ENCODE measurements around the gene FERMT2. TPM values are rescaled to one million over a fixed set of nuclear protein-coding genes. Genes with fewer than 3 reads are reported as not detected.

Gene FERMT2
- total and polyA plus RNA-seq, 2 donors from 2014 or later = 46.2 to 78.2 TPM

DNA sequence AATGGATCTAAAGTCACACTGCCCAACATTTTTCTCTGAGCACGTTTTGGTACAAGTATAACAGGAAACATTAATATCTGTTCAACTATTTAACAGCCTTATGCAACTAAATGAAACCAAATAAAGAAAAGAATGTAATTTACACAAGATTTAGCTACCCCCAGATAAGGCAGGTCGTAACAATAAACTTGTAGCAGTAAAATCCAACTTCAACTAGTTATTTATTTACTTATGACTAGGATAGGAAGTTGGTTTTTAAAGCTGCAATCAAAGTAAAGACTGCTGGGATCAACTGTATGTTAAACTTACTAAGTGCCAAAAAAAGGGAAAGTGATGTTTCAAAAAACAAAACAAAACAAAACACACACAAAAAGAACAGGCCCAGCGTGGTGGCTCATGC is 30.9 kb downstream of the FERMT2 start:
- FAIRE-seq = no peak
- peak in 2 of 5 donors; percentile 39 to 82 for DNase-seq
- Histone ChIP-seq H3K27ac (ENCODE audit: low read depth in 2 of 2, low read length in 2 of 2) (peak overlapping the region; percentile 81 to 85), H3K9me3 (ENCODE audit: control insufficient read depth in 2 of 3, insufficient read depth in 1 of 3, low read length in 3 of 3) (no peaks in the 10 kb centered on the region), H3K4me1 (ENCODE audit: control insufficient read depth in 2 of 3, insufficient read depth in 2 of 3, low read depth in 1 of 3, low read length in 3 of 3) (peaks cover 5 to 59% (median 34%) of the 10 kb centered on the region in 3 donors), H3K4me3 (ENCODE audit: low read length in 3 of 3) (peak overlapping the region in 1 of 3 donors; percentile 8), H3K36me3 (ENCODE audit: control insufficient read depth in 2 of 3, insufficient read depth in 3 of 3, low read length in 3 of 3) (peaks cover 2 to 7% (median 4%) of the 10 kb centered on the region in 3 donors), H3K27me3 (ENCODE audit: control insufficient read depth, insufficient read depth, low read length) (no peaks in the 10 kb centered on the region), H3K9ac (ENCODE audit: low read length in 3 of 3) (no peak overlapping the region)
- TF ChIP-seq, protein P1, sequence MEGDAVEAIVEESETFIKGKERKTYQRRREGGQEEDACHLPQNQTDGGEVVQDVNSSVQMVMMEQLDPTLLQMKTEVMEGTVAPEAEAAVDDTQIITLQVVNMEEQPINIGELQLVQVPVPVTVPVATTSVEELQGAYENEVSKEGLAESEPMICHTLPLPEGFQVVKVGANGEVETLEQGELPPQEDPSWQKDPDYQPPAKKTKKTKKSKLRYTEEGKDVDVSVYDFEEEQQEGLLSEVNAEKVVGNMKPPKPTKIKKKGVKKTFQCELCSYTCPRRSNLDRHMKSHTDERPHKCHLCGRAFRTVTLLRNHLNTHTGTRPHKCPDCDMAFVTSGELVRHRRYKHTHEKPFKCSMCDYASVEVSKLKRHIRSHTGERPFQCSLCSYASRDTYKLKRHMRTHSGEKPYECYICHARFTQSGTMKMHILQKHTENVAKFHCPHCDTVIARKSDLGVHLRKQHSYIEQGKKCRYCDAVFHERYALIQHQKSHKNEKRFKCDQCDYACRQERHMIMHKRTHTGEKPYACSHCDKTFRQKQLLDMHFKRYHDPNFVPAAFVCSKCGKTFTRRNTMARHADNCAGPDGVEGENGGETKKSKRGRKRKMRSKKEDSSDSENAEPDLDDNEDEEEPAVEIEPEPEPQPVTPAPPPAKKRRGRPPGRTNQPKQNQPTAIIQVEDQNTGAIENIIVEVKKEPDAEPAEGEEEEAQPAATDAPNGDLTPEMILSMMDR (IDR thresholded peaks at IDR 0.05; ENCODE audit: borderline replicate concordance, extremely low read depth, insufficient read depth) = no peak
- intact Hi-C loops (cut with DNase I) = no loop called here

DNA sequence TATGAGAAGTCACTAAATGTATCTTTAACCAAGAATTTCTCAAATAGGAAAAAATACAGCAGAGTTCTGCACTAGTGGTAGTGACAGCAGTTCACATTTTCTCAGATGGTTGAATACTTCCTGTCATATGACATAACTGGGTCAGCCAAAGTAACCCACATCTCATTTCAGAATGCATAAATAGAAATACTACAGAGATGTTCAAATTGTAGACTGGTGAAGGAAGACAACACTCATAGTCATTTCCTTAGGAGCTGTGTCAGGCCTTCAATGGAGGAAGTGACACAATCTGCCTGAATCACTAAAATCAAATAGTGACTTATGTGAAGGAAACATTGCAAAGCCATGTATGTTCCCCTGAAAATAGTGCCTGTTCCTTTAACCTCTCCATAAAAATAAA is 32.4 kb downstream of the FERMT2 start:
- no peaks in the 10 kb centered on the region for H3K27me3 ChIP-seq (ENCODE audit: control insufficient read depth, insufficient read depth, low read length)
- H3K9me3 ChIP-seq (ENCODE audit: control insufficient read depth in 2 of 3, insufficient read depth in 1 of 3, low read length in 3 of 3) = no peaks in the 10 kb centered on the region
- peaks cover 2 to 11% (median 4%) of the 10 kb centered on the region in 3 donors for H3K36me3 ChIP-seq (ENCODE audit: control insufficient read depth in 2 of 3, insufficient read depth in 3 of 3, low read length in 3 of 3)
- peaks cover 5 to 46% (median 28%) of the 10 kb centered on the region in 3 donors for H3K4me1 ChIP-seq (ENCODE audit: control insufficient read depth in 2 of 3, insufficient read depth in 2 of 3, low read depth in 1 of 3, low read length in 3 of 3)
- no peak overlapping the region for H3K9ac ChIP-seq (ENCODE audit: low read length in 3 of 3)
- H3K27ac ChIP-seq (ENCODE audit: low read depth in 2 of 2, low read length in 2 of 2) = peak overlapping the region in 1 of 2 donors; percentile 55
- TF ChIP-seq, protein P1 (IDR thresholded peaks at IDR 0.05; ENCODE audit: borderline replicate concordance, extremely low read depth, insufficient read depth) = no peak
- FAIRE-seq (peak; percentile 92), DNase-seq (peak in 1 of 5 donors; percentile 48)
- H3K4me3 ChIP-seq (ENCODE audit: low read length in 3 of 3) = no peak overlapping the region
- intact Hi-C loops (cut with DNase I) = no loop called here

DNA sequence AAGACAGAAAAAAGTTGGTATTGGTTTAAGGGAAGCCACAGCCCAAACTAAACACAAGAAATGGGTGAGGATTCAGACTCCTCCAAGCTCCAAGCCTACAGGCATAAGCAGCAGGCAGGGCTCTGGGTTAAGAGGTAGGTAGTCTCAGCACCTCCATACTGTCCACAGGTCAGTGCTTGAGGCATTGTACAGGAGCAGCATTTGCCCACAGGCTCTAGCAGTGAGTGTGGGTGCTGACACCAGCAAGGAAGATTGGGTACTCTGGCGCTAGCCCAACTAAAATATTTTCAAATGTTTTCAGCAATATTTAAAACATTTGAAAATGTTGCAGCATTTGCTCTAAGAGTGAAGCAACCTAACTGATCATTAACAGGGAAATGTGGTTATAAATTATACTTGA is 33.1 kb downstream of the FERMT2 start:
- Histone ChIP-seq H3K36me3 (ENCODE audit: control insufficient read depth in 2 of 3, insufficient read depth in 3 of 3, low read length in 3 of 3) (peaks cover 2 to 11% (median 4%) of the 10 kb centered on the region in 3 donors), H3K4me3 (ENCODE audit: low read length in 3 of 3) (no peak overlapping the region), H3K4me1 (ENCODE audit: control insufficient read depth in 2 of 3, insufficient read depth in 2 of 3, low read depth in 1 of 3, low read length in 3 of 3) (peaks cover 5 to 45% (median 29%) of the 10 kb centered on the region in 3 donors), H3K9ac (ENCODE audit: low read length in 3 of 3) (no peak overlapping the region), H3K27ac (ENCODE audit: low read depth in 2 of 2, low read length in 2 of 2) (peak overlapping the region; percentile 3 to 26), H3K9me3 (ENCODE audit: control insufficient read depth in 2 of 3, insufficient read depth in 1 of 3, low read length in 3 of 3) (no peaks in the 10 kb centered on the region), H3K27me3 (ENCODE audit: control insufficient read depth, insufficient read depth, low read length) (no peaks in the 10 kb centered on the region)
- DNase-seq (no peak), FAIRE-seq (no peak)
- TF ChIP-seq, protein P1 (IDR thresholded peaks at IDR 0.05; ENCODE audit: borderline replicate concordance, extremely low read depth, insufficient read depth) = no peak
- intact Hi-C loops (cut with DNase I) = no loop called here

DNA sequence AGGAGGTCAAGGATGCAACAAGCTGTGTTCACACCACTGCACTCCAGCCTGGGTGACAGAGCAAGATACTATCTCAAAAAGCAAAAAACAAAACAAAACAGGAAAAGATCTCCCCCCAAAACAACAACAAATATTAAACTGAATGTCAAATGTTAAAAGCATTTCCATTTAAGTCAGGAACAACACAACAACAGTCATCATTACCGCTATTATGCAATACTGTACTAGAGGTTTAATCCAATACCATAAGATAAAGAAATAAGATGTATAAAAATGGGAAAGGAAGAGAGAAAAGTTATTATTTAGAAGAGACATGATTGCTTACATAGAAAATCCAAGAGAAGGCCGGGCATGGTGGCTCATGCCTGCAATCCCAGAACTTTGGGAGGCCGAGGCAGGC is 36.6 kb downstream of the FERMT2 start:
- no peak overlapping the region for H3K9ac ChIP-seq (ENCODE audit: low read length in 3 of 3)
- no peak for DNase-seq
- no peaks in the 10 kb centered on the region for H3K9me3 ChIP-seq (ENCODE audit: control insufficient read depth in 2 of 3, insufficient read depth in 1 of 3, low read length in 3 of 3)
- TF ChIP-seq, protein P1 (IDR thresholded peaks at IDR 0.05; ENCODE audit: borderline replicate concordance, extremely low read depth, insufficient read depth) = no peak
- H3K36me3 ChIP-seq (ENCODE audit: control insufficient read depth in 2 of 3, insufficient read depth in 3 of 3, low read length in 3 of 3) = peaks cover 2 to 11% (median 4%) of the 10 kb centered on the region in 3 donors
- no peak for FAIRE-seq
- intact Hi-C loops (cut with DNase I) = no loop called here
- no peaks in the 10 kb centered on the region for H3K27me3 ChIP-seq (ENCODE audit: control insufficient read depth, insufficient read depth, low read length)
- no peak overlapping the region for H3K4me3 ChIP-seq (ENCODE audit: low read length in 3 of 3)
- no peak overlapping the region for H3K27ac ChIP-seq (ENCODE audit: low read depth in 2 of 2, low read length in 2 of 2)
- peaks cover under 1 to 26% (median 13%) of the 10 kb centered on the region in 3 donors for H3K4me1 ChIP-seq (ENCODE audit: control insufficient read depth in 2 of 3, insufficient read depth in 2 of 3, low read depth in 1 of 3, low read length in 3 of 3)

Measured in kidney (tissue), 14 donors.